Transverse colon (tissue), 4 donors: Measurements from ENCODE around the gene SLC22A14. TPM values are rescaled to one million over a fixed set of nuclear protein-coding genes. Genes with fewer than 3 reads are reported as not detected.

Experiments used
- DNase-seq: peaks from one replicate; pipeline ENCODE4 v3.0.0-alpha.2; 2019
- H3K27ac ChIP-seq, 4 donors: fragments of 200-600 bp; sonication (generic); 2 replicates each; pipeline ENCODE4 v1.5.1; 2016 to 2018; ENCODE audit warnings: inconsistent platforms in 4 of 4
- H3K27me3 ChIP-seq: fragments of 200-600 bp; sonication (generic); 2 replicates; pipeline ENCODE4 v1.5.1; 2017; ENCODE audit warnings: inconsistent platforms
- H3K36me3 ChIP-seq, 4 donors: fragments of 200-600 bp; sonication (generic); 2 replicates each; pipeline ENCODE4 v1.5.1; 2017 to 2019; ENCODE audit warnings: inconsistent platforms in 4 of 4
- H3K4me1 ChIP-seq, 4 donors: fragments of 200-600 bp; sonication (generic); 2 replicates each; pipeline ENCODE4 v1.5.1; 2017 to 2020; ENCODE audit warnings: inconsistent platforms in 4 of 4
- H3K4me3 ChIP-seq, 4 donors: fragments of 200-600 bp; sonication (generic); 1 replicate in 1 of 4; 2 replicates in 3 of 4; pipeline versions ENCODE4 v1.5.1 to v1.6.1; 2017 to 2019; ENCODE audit warnings: inconsistent platforms in 4 of 4
- H3K9me3 ChIP-seq, 2 donors: fragments of 200-600 bp; sonication (generic); 2 replicates each; pipeline ENCODE4 v1.5.1; 2017 to 2019; ENCODE audit warnings: inconsistent platforms in 2 of 2
- CTCF ChIP-seq, 5 experiments: fragments of 200-600 bp in 3 of 5; fragments of 450-650 bp in 2 of 5; sonication (generic) in 3 of 5; IDR thresholded peaks; 1 replicate in 2 of 5; 2 replicates in 3 of 5; pipeline ENCODE4 v1.5.1; 2016 to 2017; ENCODE audit warnings: antibody characterized with exemption in 5 of 5, inconsistent platforms in 3 of 5, mild to moderate bottlenecking in 2 of 5, moderate library complexity in 1 of 5
- EP300 ChIP-seq: sonication (generic); formaldehyde crosslinking; IDR thresholded peaks from one replicate; pipeline ENCODE4 v1.6.1; 2017; ENCODE audit warnings: antibody characterized with exemption, low read depth
- POLR2A ChIP-seq: fragments of 450-650 bp; IDR thresholded peaks from one replicate; pipeline ENCODE4 v1.6.1; 2016; ENCODE audit warnings: antibody characterized with exemption, mild to moderate bottlenecking, moderate library complexity
- POLR2AphosphoS5 ChIP-seq, 3 donors: sonication (generic); formaldehyde crosslinking; IDR thresholded peaks; one replicate each; pipeline ENCODE4 v1.6.1; 2016; ENCODE audit warnings: antibody characterized with exemption in 3 of 3
- WGBS, 2 donors: methylation state at CpG; one replicate each; pipeline ENCODE4 v1.1.5; 2018; ENCODE audit warnings: low coverage in 1 of 2; 5-methylcytosine and 5-hydroxymethylcytosine counted together
- in situ Hi-C, 4 donors: fragments of 200-750 bp; cut with MboI; loops; one replicate each; pipeline versions ENCODE4 v1.15.0 to v1.15.1; 2017; ENCODE audit warnings: low sequenced_read_pairs in 3 of 4, low pct_ligation_motif_present in 1 of 4, low pct_unique_long_range_greater_than_20kb in 1 of 4
- intact Hi-C: fragments of 100-400 bp; cut with DNase I; formaldehyde crosslinking; loops from one replicate; pipeline ENCODE4 v1.15.1; 2023; ENCODE audit warnings: low total_unique reads
- total RNA-seq, 4 donors: library from RNA; depleted of rRNA; stranded (reverse); fragments of >200 nt; gene quantifications; one replicate each; pipeline ENCODE4 v1.1.0, GENCODE V29; 2016

The SLC22A14 gene
- total RNA-seq, 4 donors from 2014 or later = 0.48 TPM; not detected in 3

- intact Hi-C loops = no loop called here
- DNase-seq = peak; percentile 53
- in situ Hi-C loops = no loop called here
These were observed 72.7 kb downstream of the SLC22A14 start for GRCh38 chr3:38354588-38355330.

GRCh38 chr3:38359038-38359437, 76.9 kb downstream of the SLC22A14 start:
- H3K4me1 ChIP-seq = peaks cover 0 to 14% (median 6%) of the 10 kb centered on the region in 4 donors
- H3K27me3 ChIP-seq = no peaks in the 10 kb centered on the region
- no peak overlapping the region for H3K4me3 ChIP-seq
- no peak for TF ChIP-seq POLR2AphosphoS5 (IDR thresholded peaks at IDR 0.05)
- no peak for TF ChIP-seq CTCF (IDR thresholded peaks at IDR 0.05)
- TF ChIP-seq POLR2A = no peak
- no peak for TF ChIP-seq EP300
- H3K9me3 ChIP-seq = no peaks in the 10 kb centered on the region
- no peak for DNase-seq
- no peak overlapping the region for H3K27ac ChIP-seq
- H3K36me3 ChIP-seq = no peaks in the 10 kb centered on the region
- intact Hi-C loops (no loop called here), in situ Hi-C loops (no loop called here)
- 93 to 97% methylated on average over 3 to 6 of the region's 6 CpGs for WGBS, 2 donors

More at GRCh38 chr3:38354588-38355330, 72.7 kb downstream of the SLC22A14 start:
- Histone ChIP-seq H3K9me3 (no peaks in the 10 kb centered on the region), H3K4me3 (no peak overlapping the region), H3K36me3 (no peaks in the 10 kb centered on the region), H3K27ac (peak overlapping the region in 3 of 4 donors; percentile 29 to 53 (median 53)), H3K27me3 (no peaks in the 10 kb centered on the region), H3K4me1 (peaks cover 0 to 14% (median 6%) of the 10 kb centered on the region in 4 donors)
- TF ChIP-seq EP300 (no peak), POLR2AphosphoS5 (IDR thresholded peaks at IDR 0.05) (peak in 1 of 3 donors; percentile 46), CTCF (IDR thresholded peaks at IDR 0.05) (no peak), POLR2A (no peak)
- 27 to 56% methylated on average over 3 to 4 of the region's 4 CpGs for WGBS, 2 donors

GRCh38 chr3:38360345-38360744, 78.3 kb downstream of the SLC22A14 start:
- Histone ChIP-seq H3K4me1 (peaks cover 0 to 4% (median under 1%) of the 10 kb centered on the region in 4 donors), H3K9me3 (no peaks in the 10 kb centered on the region), H3K27me3 (no peaks in the 10 kb centered on the region), H3K27ac (no peak overlapping the region), H3K4me3 (no peak overlapping the region), H3K36me3 (peaks cover 0 to under 1% (median 0%) of the 10 kb centered on the region in 4 donors)
- DNase-seq = no peak
- no peak for TF ChIP-seq POLR2AphosphoS5 (IDR thresholded peaks at IDR 0.05)
- intact Hi-C loops = no loop called here
- 100% methylated on average over 3 of the region's 3 CpGs; no CpG with 5 or more reads in 1 of the 2 donors for WGBS, 2 donors
- in situ Hi-C loops = no loop called here

- in situ Hi-C loops = no loop called here
- H3K4me3 ChIP-seq = no peak overlapping the region
- peaks cover 0 to 3% (median 0%) of the 10 kb centered on the region in 4 donors for H3K36me3 ChIP-seq
- DNase-seq = no peak
- no peak overlapping the region for H3K27ac ChIP-seq
- intact Hi-C loops = no loop called here
- no peak for TF ChIP-seq EP300
- no peak for TF ChIP-seq CTCF (IDR thresholded peaks at IDR 0.05)
- no peak for TF ChIP-seq POLR2AphosphoS5 (IDR thresholded peaks at IDR 0.05)
- no peak for TF ChIP-seq POLR2A
- H3K27me3 ChIP-seq = no peaks in the 10 kb centered on the region
- H3K4me1 ChIP-seq = no peaks in the 10 kb centered on the region
- WGBS, 2 donors = 74 to 100% methylated on average over 2 to 4 of the region's 4 CpGs
- no peaks in the 10 kb centered on the region for H3K9me3 ChIP-seq
These were observed 79.4 kb downstream of the SLC22A14 start for GRCh38 chr3:38361496-38361895.
